ENCODE results near the gene USF1. TPM values are rescaled to one million over a fixed set of nuclear protein-coding genes. Genes with fewer than 3 reads are reported as not detected.

Gene USF1
- polyA plus RNA-seq, 1 of the 3 experiments (the other 2 are of a cell fraction): 43.1 TPM

DNA sequence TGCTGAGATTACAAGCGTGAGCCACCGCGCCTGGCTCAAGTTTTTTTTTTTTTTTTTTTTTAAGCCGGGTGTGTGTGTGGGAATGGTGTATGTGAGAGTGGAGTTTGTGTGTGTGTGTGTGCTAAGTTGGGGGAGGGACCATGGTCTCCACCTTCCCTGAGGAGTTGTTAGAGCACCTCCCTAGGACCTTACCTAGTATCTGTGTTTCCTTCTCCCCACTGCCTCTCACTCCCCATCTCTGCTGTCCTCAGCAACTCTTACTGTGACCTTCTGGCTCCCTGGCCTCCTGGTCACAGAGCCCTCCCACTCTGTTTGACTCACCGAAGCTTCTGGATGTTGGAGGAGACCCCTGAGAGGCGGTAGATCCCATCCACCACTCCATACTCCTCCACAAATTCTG lies 13.5 kb upstream of the USF1 start:
- POLR2A ChIA-PET: no interaction called here
- TF ChIP-seq, protein P1, sequence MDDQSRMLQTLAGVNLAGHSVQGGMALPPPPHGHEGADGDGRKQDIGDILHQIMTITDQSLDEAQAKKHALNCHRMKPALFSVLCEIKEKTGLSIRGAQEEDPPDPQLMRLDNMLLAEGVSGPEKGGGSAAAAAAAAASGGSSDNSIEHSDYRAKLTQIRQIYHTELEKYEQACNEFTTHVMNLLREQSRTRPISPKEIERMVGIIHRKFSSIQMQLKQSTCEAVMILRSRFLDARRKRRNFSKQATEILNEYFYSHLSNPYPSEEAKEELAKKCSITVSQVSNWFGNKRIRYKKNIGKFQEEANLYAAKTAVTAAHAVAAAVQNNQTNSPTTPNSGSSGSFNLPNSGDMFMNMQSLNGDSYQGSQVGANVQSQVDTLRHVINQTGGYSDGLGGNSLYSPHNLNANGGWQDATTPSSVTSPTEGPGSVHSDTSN (IDR thresholded peaks at IDR 0.05): no peak
- TF ChIP-seq, protein P2, sequence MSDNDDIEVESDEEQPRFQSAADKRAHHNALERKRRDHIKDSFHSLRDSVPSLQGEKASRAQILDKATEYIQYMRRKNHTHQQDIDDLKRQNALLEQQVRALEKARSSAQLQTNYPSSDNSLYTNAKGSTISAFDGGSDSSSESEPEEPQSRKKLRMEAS (IDR thresholded peaks at IDR 0.05; ENCODE audit: low read depth): no peak
- TF ChIP-seq, protein P3, sequence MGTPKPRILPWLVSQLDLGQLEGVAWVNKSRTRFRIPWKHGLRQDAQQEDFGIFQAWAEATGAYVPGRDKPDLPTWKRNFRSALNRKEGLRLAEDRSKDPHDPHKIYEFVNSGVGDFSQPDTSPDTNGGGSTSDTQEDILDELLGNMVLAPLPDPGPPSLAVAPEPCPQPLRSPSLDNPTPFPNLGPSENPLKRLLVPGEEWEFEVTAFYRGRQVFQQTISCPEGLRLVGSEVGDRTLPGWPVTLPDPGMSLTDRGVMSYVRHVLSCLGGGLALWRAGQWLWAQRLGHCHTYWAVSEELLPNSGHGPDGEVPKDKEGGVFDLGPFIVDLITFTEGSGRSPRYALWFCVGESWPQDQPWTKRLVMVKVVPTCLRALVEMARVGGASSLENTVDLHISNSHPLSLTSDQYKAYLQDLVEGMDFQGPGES (IDR thresholded peaks at IDR 0.05; ENCODE audit: low read depth, low read length): no peak
- no peak for TF ChIP-seq EP300 (IDR thresholded peaks at IDR 0.05; ENCODE audit: borderline replicate concordance in 1 of 2, low read depth in 1 of 2, low read length in 1 of 2)
- no peak for TF ChIP-seq ELF1 (IDR thresholded peaks at IDR 0.05)
- CTCF ChIA-PET: no interaction called here

DNA sequence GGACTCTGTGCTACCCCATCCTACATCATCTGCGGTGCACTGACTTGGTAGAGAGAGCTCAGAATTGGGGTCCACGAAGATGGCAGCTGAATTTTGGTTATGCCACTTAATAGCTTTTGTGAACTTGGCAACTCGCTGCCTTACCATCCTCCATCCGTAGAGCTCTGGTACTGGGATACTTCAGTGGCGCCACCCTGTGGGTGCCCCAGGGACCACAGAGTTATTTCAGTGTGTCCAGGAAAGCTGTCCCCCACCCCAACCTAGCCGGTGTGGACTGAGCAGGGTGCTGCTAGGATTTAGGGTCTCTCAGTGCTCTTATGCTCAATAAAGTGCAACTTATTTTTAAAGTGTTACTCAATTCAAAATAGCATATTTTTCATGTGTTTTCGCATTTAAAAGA lies 9.0 kb upstream of the USF1 start:
- Histone ChIP-seq H4K20me1 (ENCODE audit: insufficient read depth) (no peaks in the 10 kb centered on the region), H3K4me1 (ENCODE audit: control insufficient read depth in 1 of 2, insufficient read depth in 2 of 2, low read depth in 1 of 2, low read length in 1 of 2) (no peaks in the 10 kb centered on the region), H2AFZ (ENCODE audit: low read depth) (no peak overlapping the region), H3K27ac (ENCODE audit: low read depth in 2 of 2, low read length in 1 of 2) (no peak overlapping the region), H3K79me2 (ENCODE audit: insufficient read depth) (no peaks in the 10 kb centered on the region), H3K9me2 (no peaks in the 10 kb centered on the region), H3K9me3 (no peaks in the 10 kb centered on the region), H3K36me3 (replicated peaks in 1 of 2; ENCODE audit: control insufficient read depth in 1 of 2, insufficient read depth in 2 of 2, low read length in 1 of 2) (no peaks in the 10 kb centered on the region), H3F3A (replicated peaks; ENCODE audit: insufficient read depth) (no peaks in the 10 kb centered on the region), H3K9ac (no peak overlapping the region), H3K27me3 (ENCODE audit: insufficient read depth) (no peaks in the 10 kb centered on the region), H3K4me2 (no peak overlapping the region), H3K4me3 (ENCODE audit: low read depth in 2 of 2, low read length in 1 of 2) (no peak overlapping the region)
- ChIA-PET CTCF (interaction anchor here (0.7 to 1.5 kb wide), 3 partner anchors 16 to 43 kb away, joined by 3 to 4 read pairs (median 3); partner anchors contain the start of gene KLHDC9), POLR2A (no interaction called here)
- TF ChIP-seq, protein P4, sequence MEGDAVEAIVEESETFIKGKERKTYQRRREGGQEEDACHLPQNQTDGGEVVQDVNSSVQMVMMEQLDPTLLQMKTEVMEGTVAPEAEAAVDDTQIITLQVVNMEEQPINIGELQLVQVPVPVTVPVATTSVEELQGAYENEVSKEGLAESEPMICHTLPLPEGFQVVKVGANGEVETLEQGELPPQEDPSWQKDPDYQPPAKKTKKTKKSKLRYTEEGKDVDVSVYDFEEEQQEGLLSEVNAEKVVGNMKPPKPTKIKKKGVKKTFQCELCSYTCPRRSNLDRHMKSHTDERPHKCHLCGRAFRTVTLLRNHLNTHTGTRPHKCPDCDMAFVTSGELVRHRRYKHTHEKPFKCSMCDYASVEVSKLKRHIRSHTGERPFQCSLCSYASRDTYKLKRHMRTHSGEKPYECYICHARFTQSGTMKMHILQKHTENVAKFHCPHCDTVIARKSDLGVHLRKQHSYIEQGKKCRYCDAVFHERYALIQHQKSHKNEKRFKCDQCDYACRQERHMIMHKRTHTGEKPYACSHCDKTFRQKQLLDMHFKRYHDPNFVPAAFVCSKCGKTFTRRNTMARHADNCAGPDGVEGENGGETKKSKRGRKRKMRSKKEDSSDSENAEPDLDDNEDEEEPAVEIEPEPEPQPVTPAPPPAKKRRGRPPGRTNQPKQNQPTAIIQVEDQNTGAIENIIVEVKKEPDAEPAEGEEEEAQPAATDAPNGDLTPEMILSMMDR (IDR thresholded peaks at IDR 0.05): peak; percentile 34; the same call in 1 of the 2 replicates
- TF ChIP-seq GABPA (IDR thresholded peaks at IDR 0.05; ENCODE audit: low read depth): no peak
- WGBS (ENCODE audit: low lambda C conversion rate): 54% methylated on average over 5 of the region's 7 CpGs
- no peak for DNase-seq

More for the DNA sequence above, 13.5 kb upstream of the USF1 start:
- no peaks in the 10 kb centered on the region for H3K4me1 ChIP-seq (ENCODE audit: control insufficient read depth in 1 of 2, insufficient read depth in 2 of 2, low read depth in 1 of 2, low read length in 1 of 2)
- H3K9me2 ChIP-seq: no peaks in the 10 kb centered on the region
- no peak overlapping the region for H3K27ac ChIP-seq (ENCODE audit: low read depth in 2 of 2, low read length in 1 of 2)
- H3K9me3 ChIP-seq: no peaks in the 10 kb centered on the region
- H3F3A ChIP-seq (replicated peaks; ENCODE audit: insufficient read depth): no peaks in the 10 kb centered on the region
- H3K79me2 ChIP-seq (ENCODE audit: insufficient read depth): no peaks in the 10 kb centered on the region
- no peak overlapping the region for H2AFZ ChIP-seq (ENCODE audit: low read depth)
- no peak overlapping the region for H3K4me3 ChIP-seq (ENCODE audit: low read depth in 2 of 2, low read length in 1 of 2)
- no peak for DNase-seq
- H3K36me3 ChIP-seq (replicated peaks in 1 of 2; ENCODE audit: control insufficient read depth in 1 of 2, insufficient read depth in 2 of 2, low read length in 1 of 2): no peaks in the 10 kb centered on the region
- WGBS (ENCODE audit: low lambda C conversion rate): 53% methylated on average over 6 of the region's 6 CpGs
- peaks cover 5% of the 10 kb centered on the region; the same call in 1 of the 2 replicates for H3K27me3 ChIP-seq (ENCODE audit: insufficient read depth)
- H3K9ac ChIP-seq: no peak overlapping the region
- H4K20me1 ChIP-seq (ENCODE audit: insufficient read depth): no peaks in the 10 kb centered on the region
- H3K4me2 ChIP-seq: no peak overlapping the region
